ENCODE results near the gene LPCAT2.
A peak's percentile ranks its signal among the peaks of the same experiment; 100 is the strongest.

Gene LPCAT2

DNA sequence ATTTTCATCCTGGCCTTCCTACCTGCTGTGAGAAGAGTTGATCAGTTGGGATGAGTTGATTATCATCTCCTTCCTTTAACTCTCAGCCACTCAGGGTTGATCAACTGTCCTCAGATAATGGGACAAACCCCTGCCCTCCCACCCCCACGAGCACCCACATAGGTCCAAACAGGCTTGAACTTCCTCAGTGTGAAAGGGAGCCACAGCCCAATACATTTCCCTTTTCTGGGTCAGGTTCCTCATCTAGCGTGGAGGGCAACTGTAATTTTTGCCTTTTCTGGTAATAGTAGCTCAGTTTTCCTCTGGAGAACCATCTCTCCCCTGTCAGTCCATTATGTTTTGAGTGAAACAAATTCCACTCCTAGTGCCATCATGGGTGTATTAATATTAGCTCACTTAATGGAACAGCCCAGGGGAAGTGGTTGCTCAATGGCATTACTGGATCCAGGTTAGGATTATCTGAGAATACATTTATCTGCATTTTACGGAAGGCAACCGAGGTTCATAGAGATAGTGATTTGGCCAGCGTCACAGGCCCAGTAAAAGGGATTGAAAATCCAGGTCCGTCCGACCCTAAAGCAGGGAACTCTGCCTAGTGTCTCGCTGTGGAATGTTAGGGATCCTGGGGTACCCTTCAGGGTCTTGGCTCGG, 476 bp upstream of the LPCAT2 start:
- TF ChIP-seq, protein P1, sequence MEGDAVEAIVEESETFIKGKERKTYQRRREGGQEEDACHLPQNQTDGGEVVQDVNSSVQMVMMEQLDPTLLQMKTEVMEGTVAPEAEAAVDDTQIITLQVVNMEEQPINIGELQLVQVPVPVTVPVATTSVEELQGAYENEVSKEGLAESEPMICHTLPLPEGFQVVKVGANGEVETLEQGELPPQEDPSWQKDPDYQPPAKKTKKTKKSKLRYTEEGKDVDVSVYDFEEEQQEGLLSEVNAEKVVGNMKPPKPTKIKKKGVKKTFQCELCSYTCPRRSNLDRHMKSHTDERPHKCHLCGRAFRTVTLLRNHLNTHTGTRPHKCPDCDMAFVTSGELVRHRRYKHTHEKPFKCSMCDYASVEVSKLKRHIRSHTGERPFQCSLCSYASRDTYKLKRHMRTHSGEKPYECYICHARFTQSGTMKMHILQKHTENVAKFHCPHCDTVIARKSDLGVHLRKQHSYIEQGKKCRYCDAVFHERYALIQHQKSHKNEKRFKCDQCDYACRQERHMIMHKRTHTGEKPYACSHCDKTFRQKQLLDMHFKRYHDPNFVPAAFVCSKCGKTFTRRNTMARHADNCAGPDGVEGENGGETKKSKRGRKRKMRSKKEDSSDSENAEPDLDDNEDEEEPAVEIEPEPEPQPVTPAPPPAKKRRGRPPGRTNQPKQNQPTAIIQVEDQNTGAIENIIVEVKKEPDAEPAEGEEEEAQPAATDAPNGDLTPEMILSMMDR (IDR thresholded peaks at IDR 0.05; ENCODE audit: extremely low read depth, insufficient read depth, missing control alignments) = no peak
- in situ Hi-C loops (cut with MboI; ENCODE audit: low pct_unique_long_range_greater_than_20kb, low sequenced_read_pairs, unreplicated experiment) = no loop called here
- peak; percentile 7 for DNase-seq (ENCODE audit: low spot score)

DNA sequence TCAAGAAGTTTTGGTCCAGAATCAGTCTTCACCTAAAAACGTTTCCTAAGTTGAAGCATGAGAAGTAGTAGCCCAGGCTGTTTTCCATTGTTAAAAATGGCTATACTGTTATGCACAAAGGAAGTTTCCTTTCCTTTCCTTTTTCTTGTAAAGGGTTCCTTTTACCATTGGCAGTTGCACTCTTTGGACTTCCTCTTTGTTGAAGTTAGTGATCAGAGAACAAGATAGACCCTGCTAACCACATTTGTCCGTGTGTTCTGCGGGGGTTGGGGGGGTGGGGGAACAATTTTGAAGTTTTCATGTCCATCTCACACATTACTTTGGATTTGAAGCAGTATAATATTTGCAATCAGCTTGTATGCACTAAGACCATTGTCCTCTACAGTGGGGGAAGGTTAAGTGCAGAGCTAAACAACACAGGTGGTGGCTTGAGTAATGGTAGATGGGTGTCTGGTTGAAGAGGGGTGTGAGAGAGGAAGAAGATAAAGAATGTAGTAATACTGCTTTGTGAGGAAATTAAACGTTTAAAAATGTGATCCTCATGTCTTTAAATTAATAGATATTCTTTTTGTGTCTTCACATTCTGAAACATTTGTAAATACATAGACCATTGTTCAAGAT, 1.4 kb downstream of the LPCAT2 start:
- in situ Hi-C loops (cut with MboI; ENCODE audit: low pct_unique_long_range_greater_than_20kb, low sequenced_read_pairs, unreplicated experiment) = no loop called here
- peak; percentile 1 for DNase-seq (ENCODE audit: low spot score)
- TF ChIP-seq, protein P1 (IDR thresholded peaks at IDR 0.05; ENCODE audit: extremely low read depth, insufficient read depth, missing control alignments) = no peak

DNA sequence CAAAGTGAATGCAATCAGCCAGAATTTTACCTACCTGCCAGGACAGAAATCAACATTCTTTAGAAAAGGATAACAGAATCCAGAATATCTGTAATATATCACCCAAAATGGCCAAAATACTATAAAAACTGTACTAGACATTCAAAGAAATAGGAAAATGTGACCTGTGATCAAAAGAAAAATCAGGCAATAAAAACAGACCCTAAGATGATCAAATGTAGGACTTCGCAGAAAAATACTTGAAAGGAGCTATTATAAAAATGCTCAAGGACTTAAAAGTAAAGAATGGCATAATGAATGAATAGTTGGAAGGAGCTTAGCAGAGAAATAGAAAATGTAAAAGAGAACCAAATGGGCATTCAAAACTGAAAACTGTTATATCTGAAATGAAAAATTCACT, 4.1 kb downstream of the LPCAT2 start:
- in situ Hi-C loops (cut with MboI; ENCODE audit: low pct_unique_long_range_greater_than_20kb, low sequenced_read_pairs, unreplicated experiment) = no loop called here
- no peak for DNase-seq (ENCODE audit: low spot score)
- TF ChIP-seq, protein P1 (IDR thresholded peaks at IDR 0.05; ENCODE audit: extremely low read depth, insufficient read depth, missing control alignments) = no peak

- TF ChIP-seq, protein P1 (IDR thresholded peaks at IDR 0.05; ENCODE audit: extremely low read depth, insufficient read depth, missing control alignments) = no peak
- in situ Hi-C loops (cut with MboI; ENCODE audit: low pct_unique_long_range_greater_than_20kb, low sequenced_read_pairs, unreplicated experiment) = no loop called here
- DNase-seq (ENCODE audit: low spot score) = no peak
These were observed 4.7 kb downstream of the LPCAT2 start for GRCh38 chr16:55513616-55514015.

DNA sequence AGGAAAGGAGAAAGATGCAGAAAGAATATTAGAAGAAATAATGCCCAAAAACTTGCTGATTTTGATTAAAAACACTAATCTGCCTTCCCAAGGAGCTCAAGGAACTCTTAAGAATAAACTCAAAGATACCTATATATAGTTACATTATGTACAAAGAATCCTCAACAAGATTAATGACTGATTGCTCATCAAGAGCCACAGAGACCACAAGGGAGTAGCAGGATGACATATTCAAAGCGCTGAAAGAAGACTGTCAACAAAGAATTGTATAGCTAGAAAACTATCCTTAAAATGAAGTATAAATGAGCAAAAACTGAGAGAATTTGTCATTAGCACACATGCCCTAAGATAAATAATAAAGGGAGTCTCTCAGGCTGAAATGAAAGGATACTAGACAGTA, 6.2 kb downstream of the LPCAT2 start:
- TF ChIP-seq, protein P1 (IDR thresholded peaks at IDR 0.05; ENCODE audit: extremely low read depth, insufficient read depth, missing control alignments) = no peak
- DNase-seq (ENCODE audit: low spot score) = no peak
- in situ Hi-C loops (cut with MboI; ENCODE audit: low pct_unique_long_range_greater_than_20kb, low sequenced_read_pairs, unreplicated experiment) = no loop called here

DNA sequence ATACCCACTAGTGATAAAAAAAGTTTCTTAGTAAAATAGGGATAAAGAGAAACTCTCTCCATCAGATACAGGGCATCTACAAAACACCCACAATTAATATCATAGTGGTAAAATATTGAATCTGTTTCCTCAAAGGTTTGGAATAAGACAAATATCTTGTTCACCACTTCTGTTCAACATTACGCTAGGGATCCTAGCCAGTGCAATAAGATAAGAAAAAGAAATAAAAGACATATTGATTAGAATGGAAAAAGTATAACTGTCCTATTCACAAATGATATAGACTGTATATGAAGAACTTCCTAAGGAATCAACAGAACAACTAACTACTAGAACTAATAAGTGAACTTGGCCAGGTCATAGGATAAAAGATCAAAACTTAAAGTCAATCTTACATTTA, 12.9 kb downstream of the LPCAT2 start:
- TF ChIP-seq, protein P1 (IDR thresholded peaks at IDR 0.05; ENCODE audit: extremely low read depth, insufficient read depth, missing control alignments) = no peak
- in situ Hi-C loops (cut with MboI; ENCODE audit: low pct_unique_long_range_greater_than_20kb, low sequenced_read_pairs, unreplicated experiment) = no loop called here
- no peak for DNase-seq (ENCODE audit: low spot score)
